ENCODE data around the gene CNTNAP2.

The CNTNAP2 gene

DNA sequence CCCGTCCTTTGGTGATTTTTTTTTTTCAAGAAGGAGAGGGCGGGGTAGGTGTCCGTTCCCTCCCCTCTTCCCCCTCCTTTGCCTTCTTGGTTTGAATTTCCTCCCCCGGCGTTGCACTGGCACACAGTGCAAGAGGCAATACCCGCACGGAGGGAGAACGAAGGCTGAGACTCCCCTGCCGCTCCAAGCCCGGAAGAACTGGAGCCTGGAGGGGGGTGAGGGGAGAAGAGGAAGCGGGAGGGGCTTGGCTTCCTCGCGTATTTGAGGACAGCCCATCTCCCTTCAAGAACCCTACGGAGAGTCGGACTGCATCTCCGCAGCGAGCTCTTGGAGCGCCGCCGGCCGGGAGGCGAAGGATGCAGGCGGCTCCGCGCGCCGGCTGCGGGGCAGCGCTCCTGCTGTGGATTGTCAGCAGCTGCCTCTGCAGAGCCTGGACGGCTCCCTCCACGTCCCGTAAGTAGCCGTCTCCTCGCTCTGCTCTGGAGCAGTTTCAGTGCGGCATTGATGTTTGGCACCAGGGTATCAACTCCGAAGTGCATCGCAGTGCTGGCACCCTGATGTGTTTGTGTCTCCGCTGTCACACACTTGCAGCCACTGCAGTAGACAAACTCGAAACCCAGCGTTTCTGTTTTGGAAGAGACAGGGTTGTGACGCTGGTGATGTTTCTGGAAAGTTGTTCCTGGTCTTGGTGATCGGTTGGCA lies at the start of gene CNTNAP2:
TSS of gene CNTNAP2 (plus strand) at position 281 of the 702 bp plus-strand sequence. CDS start at position 357, 76 bp downstream.
- peak; percentile 47 for DNase-seq (ENCODE audit: low read depth)

DNA sequence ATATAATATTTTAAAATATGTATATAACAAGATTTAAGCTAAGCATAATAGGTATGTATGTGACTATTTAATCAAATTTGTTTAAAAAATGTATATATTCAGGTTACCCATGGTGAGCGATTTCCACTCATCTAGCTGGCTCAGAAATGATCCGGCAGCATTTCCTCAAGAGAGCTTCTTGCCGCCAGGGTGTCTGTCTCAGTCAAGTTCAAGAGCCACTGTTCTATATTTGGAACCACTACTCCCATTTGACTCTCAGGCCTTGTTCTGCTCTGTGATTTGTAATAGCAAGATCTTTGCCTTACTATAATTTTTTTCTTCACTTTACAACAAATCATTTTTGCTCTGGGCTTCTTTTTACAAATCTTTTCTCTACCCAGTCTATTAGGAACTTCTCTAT lies 48.7 kb upstream of the CNTNAP2 start:
- DNase-seq (ENCODE audit: low read depth), result no peak

DNA sequence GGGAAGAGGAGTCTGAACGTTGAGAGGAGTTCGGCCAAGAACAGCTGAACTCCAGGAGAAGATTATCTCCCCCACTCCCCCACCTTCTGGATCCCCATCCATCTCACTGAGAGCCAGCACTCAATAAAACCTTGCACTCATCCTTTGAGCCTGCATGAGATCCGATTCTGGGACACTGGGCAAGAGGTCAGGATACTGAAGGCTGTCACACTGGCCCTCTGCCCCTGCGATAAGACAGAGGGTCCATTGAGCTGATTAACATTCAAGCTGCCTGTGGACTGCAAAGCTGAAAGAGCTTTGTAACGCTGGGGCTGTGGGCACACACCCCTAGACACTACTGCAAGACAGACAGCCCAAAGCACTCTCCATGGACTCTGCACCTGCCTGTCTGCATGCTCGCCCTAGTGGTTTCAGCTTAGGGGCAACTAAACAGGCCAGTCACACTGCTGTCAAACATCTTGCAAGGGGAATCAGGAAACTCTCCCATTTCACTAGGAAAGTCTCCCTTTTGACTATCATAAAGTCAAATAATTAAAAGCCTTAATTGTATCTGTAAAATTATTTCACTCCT lies 42.3 kb upstream of the CNTNAP2 start:
- no peak for DNase-seq (ENCODE audit: low read depth)

DNA sequence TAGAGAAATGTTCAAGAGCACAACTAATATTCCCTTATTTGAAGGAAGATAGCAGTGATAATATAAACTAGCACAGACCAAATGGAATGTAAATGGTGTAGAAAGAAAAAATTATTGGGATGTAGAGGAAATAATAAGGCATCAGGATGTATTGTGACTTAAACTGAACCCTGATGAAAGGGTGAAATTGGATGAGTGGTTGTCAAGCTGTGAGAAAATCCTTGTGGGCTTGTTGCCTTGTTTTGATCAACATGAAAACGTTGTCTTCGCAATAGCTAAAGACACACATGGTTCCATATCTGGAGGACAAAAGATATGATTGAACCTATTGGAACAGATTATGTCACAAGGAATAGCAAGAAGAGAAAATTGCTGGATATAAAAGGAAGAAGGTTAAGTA lies 40.3 kb upstream of the CNTNAP2 start:
- no peak for DNase-seq (ENCODE audit: low read depth)

DNA sequence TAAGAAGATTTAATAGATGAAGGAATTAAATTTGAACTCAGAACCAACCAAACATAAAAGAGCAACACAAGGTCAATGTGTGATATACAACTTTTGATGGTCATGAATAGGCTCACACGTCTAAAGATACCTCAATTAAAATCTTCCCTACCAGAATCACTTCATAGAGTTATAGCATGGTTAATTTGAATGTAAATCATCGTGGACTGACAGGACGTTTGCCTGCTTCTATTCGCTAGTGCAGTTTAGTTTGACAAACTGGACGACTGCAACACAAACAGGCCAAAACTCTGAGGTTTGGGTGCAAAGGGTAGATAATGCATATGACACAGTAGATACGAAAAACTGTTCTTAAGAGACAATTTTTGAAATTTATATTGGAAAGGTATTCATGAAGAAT lies 32.5 kb upstream of the CNTNAP2 start:
- no peak for DNase-seq (ENCODE audit: low read depth)

DNA sequence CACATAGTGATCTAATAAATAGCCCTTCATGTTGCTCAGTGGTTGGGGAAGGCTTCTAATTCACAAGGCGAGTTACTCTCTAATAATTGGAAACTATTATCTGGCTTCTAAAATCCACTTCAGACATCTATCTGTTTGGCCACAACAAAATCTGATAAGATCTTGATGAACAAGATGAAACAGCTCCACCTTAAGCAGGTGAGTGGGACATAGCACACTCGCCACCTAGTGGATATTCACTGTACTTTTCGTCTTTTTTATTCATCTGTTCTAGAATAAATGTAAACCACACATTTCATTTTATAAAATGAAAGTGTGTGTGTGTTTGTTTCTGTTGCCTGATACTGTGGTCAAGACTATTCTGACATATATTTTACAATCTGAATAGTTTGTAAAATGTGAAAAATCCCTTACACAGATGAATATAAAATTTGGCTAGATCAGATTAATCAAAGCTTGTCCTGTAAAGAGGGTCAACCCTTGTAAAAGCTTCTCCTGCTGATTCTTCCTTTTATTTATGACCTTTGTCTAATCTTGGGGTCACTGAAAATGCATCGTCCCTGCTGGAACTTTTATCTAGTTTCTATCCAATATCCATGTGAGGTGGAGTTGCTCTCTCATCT lies 26.5 kb upstream of the CNTNAP2 start:
- DNase-seq (ENCODE audit: low read depth), result peak; percentile 34

DNA sequence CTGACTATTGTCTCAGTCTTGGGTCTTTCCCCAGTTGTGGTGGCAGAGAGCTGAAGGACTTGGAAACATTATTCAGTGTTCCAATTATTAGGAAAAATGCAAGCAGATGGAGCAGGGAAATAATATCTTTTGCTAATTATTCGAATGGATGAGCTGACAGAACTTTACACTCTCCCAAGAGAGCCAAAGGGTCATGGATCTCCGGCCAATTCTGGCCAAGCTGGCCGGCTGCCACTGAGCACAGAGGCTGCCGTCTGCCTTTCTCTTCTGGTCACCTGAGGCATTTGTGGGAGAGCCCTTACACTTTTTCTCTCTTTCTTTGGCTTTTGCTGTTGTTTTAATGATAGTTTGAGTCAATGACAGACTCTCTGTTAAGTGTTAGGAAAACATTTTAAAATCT lies 22.2 kb upstream of the CNTNAP2 start:
- no peak for DNase-seq (ENCODE audit: low read depth)

DNA sequence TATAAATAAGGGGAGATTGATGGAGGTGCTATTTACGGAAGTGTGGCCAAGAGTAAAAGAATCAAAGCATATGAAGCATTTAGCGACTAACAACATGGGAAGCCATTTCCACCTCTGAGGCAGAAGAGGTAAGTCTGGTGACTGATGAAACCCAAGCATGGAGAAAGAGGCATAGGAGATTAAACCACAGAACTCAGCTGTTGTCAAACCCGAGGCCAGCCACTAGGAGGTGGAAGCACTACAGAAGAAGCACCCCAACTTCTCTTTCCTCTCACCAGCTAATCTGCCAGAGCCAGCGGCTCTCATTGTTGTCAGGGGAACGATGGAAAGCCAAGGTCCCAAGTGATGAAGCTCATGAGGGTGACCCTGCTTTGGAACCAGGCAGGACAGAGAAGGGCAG lies 19.6 kb upstream of the CNTNAP2 start:
- peak; percentile 14 for DNase-seq (ENCODE audit: low read depth)

DNA sequence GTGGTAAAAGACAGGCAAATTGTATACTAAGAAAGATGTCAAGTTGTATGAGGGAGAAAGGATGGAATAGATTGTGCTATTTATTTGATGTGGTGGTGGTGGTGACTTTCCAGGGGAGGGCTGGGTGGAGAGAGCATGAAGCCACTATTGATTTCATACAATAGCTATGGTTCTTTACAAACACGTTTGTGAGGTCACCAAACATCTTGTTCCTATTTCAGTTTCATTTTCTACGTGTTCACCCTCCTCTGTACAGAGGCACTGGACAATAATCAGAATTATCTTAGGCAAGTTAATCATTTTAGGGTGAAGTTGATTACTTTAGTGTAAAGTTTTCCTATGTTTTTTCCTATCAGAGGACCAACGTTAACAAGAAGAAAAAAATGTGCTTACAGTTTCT lies 10.3 kb upstream of the CNTNAP2 start:
- DNase-seq (ENCODE audit: low read depth), result no peak

DNA sequence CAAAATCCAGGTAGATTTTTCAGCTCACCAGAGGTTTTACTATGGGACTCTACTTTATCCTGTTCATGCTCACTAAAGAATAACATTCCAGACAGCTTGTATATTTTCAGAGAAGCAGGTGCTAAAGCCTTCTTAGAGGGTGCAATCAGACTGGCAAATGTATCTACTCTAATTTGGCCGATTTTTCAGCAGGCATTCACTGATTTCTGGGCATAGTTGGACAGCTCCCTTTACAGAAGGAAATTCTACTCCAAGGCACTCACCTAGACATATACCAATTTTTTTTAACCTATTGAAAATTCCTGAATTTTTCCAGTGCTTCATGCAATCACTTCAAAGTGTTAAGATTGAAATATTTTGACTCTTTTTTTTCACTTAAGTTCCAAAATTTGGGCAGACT lies 3.8 kb upstream of the CNTNAP2 start:
- no peak for DNase-seq (ENCODE audit: low read depth)

DNA sequence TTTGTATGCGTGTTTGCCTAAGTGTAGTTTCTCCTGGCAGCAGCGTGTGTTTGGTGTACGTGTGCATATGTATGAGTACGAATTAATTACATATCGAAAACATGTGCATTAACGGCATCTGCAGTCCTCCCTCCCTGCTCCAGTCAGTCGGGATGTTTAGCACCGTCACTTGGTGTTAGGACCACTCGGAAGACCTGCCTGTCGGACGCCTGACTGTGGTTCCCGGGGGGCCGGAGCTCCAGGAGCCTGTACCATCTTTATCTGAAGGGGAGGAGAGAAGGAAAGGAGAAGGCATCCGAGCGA lies 1.1 kb upstream of the CNTNAP2 start:
- DNase-seq (ENCODE audit: low read depth), result no peak

DNA sequence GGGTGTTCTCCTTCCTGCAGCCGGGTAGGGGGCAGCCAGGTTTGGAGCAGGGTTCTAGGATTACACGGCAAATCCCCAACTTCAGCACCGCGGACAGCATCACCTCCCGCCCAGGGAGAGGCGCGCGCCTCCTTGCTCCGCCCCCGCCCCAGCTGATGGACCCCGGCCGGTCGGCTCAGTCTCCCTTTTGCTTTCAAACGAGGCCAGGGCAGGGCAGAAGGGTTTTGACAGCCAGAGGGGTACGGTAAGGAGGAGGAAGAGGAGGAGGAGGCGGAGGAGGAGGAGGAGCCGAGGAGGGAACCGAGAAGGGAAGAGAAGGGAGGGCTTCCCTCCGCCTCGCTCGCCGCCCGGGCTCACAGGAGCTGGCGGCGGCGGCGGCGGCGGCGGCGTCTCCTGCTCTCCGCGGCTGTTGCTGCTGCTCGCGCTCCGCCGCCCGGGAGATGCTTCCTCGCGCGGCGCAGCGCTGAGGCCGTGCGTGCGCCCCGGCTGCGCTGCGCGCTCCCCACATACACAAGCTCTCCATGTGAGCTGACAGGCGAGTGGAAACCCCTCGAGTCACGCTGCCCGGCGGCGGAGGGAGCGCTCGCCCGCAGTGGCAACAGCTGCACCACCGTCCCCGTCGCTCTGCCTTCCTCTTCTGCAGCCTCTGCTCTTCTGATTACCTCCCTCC lies 615 bp upstream of the CNTNAP2 start:
- peak; percentile 54 for DNase-seq (ENCODE audit: low read depth)

DNA sequence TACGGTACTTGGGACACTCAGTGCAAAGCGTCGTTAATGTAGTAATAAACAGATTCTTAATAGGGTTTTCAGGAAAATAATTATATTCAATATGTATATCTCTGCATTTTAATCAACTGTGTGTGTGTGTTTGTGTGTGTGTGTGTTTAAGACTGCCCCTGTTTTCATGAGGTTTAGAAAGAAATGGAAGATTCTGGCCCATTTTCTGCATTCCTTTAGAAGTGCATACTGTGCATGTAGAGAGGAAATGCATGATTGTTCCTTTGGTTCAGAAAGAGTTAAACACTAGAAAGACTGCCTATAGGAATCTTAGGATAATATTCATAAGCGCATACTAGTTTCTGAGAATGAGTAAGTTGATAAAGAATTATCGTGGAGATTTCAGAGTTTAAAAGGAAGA lies 975 bp downstream of the CNTNAP2 start:
- DNase-seq (ENCODE audit: low read depth), result no peak

DNA sequence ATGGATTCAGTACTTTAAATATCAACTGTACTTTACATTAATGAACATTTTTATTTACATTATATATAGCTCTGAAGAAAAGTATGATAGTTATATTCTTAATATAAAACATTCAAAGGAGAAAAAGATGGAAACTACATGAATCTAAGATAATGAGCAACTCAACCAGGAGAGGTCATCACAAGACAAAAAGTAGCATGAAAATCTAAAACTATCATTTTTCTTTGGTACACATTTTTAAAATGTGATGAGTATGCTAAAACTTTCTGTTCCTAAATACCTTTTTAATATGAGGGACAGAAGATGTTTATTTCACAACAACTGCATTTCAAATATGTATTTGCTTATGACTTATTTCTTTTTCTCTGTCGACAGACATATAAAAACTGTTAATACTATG lies 2.4 kb downstream of the CNTNAP2 start:
- DNase-seq (ENCODE audit: low read depth), result no peak

DNA sequence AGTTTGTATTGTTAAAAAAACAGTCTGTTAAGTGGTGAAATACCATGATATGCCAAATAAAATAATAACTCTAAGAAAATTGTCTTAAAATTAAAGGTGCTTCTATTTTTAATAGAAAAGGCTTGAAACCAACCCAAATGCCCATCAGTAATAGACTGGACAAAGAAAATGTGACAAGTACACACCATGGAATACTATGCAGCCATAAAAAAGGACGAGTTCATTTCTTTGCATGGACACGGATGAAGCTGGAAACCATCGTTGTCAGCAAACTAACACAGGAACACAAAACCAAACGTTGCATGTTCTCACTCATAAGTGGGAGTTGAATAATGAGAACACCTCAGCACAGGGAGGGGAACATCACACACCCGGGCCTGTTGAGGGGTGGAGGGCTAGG lies 7.1 kb downstream of the CNTNAP2 start:
- no peak for DNase-seq (ENCODE audit: low read depth)

DNA sequence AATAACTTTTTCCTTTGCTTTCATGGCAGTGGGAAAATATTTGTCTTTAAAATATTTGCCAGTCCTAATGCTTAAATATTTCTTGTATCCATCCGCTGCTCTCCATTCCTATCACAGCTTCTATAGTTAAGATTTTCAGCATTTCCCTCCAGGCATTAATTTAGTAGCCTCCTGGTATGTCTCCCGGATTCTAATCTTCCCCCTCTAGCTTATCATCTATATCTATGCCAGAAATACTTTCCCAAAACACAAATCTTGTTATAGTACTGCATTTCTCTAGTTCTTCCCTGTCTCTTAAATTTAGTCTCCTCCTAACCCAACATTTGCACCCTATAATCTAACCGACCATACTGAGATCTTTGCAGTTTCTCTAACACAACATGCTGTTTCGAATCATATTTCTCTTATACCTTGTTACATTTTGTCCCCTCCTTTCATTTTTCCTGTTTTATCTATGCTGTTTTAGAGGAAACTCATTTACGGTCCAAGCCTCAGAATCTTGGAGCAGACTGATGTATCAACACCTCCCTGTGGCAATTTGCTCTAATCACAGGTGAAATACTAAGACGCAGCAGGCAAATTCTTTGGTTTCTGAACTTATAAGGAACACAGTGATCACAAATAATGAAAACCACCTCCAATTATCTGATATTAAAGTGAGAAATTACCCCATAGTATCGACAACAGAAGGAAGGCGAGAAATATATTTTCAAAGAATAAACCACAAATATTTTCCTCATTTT lies 10.3 kb downstream of the CNTNAP2 start:
- DNase-seq (ENCODE audit: low read depth), result no peak

DNA sequence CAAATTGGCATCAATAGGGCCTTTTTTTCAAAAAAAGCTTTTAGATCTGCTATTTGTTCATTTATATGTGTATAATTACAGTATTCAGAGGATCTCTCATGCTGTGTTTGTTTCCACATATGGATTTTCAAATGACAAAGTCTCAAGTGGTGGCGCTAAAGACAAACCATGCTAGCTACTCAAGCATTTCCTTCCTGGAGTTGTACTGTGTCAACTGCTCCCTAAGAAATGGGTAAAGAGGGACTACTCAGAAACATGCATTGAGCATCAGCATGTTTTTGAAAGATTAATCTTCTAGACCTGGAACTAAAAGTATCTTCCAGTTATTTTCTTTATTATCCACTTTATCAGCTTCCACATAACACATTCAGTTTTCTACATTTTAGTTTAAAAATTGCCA lies 12.7 kb downstream of the CNTNAP2 start:
- DNase-seq (ENCODE audit: low read depth), result no peak

DNA sequence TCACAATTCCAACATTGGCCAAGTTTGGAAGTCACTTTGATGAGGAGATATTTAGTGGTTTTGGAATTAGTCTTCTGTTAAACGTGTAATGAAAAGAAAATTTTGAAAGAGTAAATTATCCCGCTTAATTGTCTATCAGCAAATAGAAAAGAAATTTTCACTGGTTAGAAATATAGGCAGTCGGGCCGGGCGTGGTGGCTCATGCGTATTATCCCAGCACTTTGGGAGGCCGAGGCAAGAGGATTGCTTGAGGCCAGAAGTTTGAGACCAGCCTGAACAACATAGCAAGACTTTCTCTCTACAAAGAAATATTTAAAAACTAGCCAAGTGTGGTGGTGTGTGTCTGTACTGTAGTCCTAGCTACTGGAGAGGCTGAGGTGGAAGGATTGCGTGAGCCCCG lies 13.4 kb downstream of the CNTNAP2 start:
- DNase-seq (ENCODE audit: low read depth), result no peak

DNA sequence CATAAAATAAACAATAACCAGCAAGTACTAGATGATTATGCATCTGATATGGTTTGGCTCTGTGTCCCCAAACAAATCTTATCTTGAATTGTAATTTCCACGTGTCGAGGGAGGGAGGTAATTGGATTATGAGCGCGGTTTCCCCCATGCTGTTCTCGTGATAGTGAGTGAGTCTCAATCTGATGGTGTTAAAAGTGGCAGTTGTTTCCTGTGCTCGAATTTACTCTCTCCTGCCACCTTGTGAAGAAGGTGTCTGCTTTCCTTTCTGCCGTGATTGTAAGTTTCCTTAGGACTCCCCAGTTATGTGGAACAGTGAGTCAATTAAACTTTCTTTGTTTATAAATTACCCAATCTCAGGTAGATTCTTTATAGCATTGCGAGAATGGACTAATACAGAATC lies 15.1 kb downstream of the CNTNAP2 start:
- DNase-seq (ENCODE audit: low read depth), result no peak

DNA sequence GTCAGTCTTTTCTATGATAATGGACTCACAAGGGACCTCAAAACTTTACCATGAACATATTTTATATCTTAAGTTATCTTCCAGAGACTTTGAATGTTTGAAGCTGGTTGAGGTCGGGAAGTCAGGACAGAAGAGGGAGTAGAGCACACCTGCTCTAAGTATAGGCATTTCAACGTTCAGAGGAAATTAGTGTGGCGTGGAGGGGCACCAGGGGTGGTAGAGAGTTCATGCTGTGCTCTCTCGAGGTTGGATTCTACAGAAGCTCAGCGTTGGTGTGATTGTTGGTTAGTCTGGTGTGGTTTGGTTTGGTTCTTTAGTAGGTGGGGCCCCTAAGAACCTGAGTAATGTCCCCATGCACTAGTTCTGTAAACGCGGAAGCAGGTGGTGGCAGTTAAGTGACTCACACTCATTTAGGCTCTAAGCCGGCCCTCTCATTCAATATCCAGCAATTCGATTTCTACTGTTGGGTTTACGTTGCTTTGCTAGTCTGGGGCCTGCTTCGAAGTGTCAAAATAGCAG lies 19.8 kb downstream of the CNTNAP2 start:
- DNase-seq (ENCODE audit: low read depth), result no peak

DNA sequence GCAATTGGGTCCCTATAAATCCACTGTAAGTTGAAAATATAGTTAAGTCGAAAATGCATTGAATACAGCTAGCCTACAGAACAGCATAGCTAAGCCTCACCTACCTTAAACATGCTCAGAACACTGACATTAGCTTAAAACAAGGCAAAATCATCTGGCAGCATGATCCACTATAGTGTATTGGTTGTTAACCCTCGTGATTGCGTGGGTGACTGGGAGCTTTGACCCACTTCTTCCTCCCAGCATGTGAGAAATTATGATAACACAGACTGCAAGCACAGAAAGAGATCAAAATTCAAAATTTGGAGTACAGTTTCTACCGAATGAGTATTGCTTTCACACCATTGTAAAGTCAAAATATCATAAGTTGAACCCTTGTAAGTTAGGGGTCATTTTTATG lies 22.3 kb downstream of the CNTNAP2 start:
- no peak for DNase-seq (ENCODE audit: low read depth)

DNA sequence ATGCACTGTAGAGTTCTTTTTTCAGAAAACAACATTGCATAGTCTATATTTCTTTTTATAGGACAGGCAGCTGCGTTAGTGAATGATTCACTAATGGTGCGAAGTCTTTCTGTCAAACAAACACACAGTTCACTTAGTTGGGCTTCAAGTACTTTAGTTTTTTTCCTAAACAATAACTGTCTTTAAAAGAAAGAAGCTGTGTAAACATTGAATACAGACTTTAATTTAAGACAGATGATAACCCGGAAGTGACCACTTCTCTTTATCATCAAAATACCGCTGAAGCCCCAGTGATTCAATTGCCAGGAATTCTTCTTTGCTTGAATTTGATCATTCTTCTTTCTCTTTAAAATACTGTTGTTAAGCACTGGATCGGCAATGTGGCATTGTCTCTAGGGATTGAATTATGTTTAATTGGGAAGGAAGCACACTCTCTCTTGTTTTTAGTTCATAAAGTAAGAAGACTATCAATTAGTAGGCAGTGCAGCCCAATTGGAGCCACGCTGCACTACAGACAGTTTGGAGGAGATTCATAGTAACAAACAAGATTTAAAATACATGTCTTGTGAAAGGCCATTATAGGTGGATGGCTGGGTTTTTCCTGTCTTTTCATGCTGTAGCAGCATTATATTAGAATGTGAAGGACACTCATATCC lies 30.4 kb downstream of the CNTNAP2 start:
- peak; percentile 72 for DNase-seq (ENCODE audit: low read depth)

All from iris pigment epithelial cell (primary cell).